ENCODE results near the gene PCSK7.

PCSK7 gene

GRCh38 chr11:117160826-117161225 is 71.0 kb downstream of the PCSK7 start:
- peaks cover 37 to 43% of the 10 kb centered on the region in 2 donors for H3K36me3 ChIP-seq (ENCODE audit: control insufficient read depth in 2 of 2, insufficient read depth in 2 of 2, low read length in 2 of 2)
- no peaks in the 10 kb centered on the region for H3K9me3 ChIP-seq (ENCODE audit: control insufficient read depth in 2 of 2, low read length in 2 of 2)
- H3K4me1 ChIP-seq (ENCODE audit: control insufficient read depth in 2 of 2, insufficient read depth in 2 of 2, low read length in 2 of 2), result no peaks in the 10 kb centered on the region
- H3K4me3 ChIP-seq (ENCODE audit: low read length in 2 of 2), result no peak overlapping the region
- no peak overlapping the region for H3K9ac ChIP-seq (ENCODE audit: low read depth in 1 of 2, low read length in 2 of 2)
- H3K27ac ChIP-seq (ENCODE audit: low read depth in 2 of 2, low read length in 2 of 2), result no peak overlapping the region
- H3K27me3 ChIP-seq (ENCODE audit: control insufficient read depth in 2 of 2, insufficient read depth in 2 of 2, low read length in 2 of 2), result no peaks in the 10 kb centered on the region

GRCh38 chr11:117159892-117160291 is 72.0 kb downstream of the PCSK7 start:
- no peaks in the 10 kb centered on the region for H3K9me3 ChIP-seq (ENCODE audit: control insufficient read depth in 2 of 2, low read length in 2 of 2)
- H3K4me1 ChIP-seq (ENCODE audit: control insufficient read depth in 2 of 2, insufficient read depth in 2 of 2, low read length in 2 of 2), result no peaks in the 10 kb centered on the region
- peaks cover 33 to 40% of the 10 kb centered on the region in 2 donors for H3K36me3 ChIP-seq (ENCODE audit: control insufficient read depth in 2 of 2, insufficient read depth in 2 of 2, low read length in 2 of 2)
- no peaks in the 10 kb centered on the region for H3K27me3 ChIP-seq (ENCODE audit: control insufficient read depth in 2 of 2, insufficient read depth in 2 of 2, low read length in 2 of 2)
- H3K4me3 ChIP-seq (ENCODE audit: low read length in 2 of 2), result no peak overlapping the region
- no peak overlapping the region for H3K27ac ChIP-seq (ENCODE audit: low read depth in 2 of 2, low read length in 2 of 2)
- H3K9ac ChIP-seq (ENCODE audit: low read depth in 1 of 2, low read length in 2 of 2), result no peak overlapping the region

GRCh38 chr11:117157507-117157906 is 74.4 kb downstream of the PCSK7 start:
- Histone ChIP-seq H3K9ac (ENCODE audit: low read depth in 1 of 2, low read length in 2 of 2) (no peak overlapping the region), H3K27ac (ENCODE audit: low read depth in 2 of 2, low read length in 2 of 2) (no peak overlapping the region), H3K4me1 (ENCODE audit: control insufficient read depth in 2 of 2, insufficient read depth in 2 of 2, low read length in 2 of 2) (no peaks in the 10 kb centered on the region), H3K9me3 (ENCODE audit: control insufficient read depth in 2 of 2, low read length in 2 of 2) (no peaks in the 10 kb centered on the region), H3K27me3 (ENCODE audit: control insufficient read depth in 2 of 2, insufficient read depth in 2 of 2, low read length in 2 of 2) (no peaks in the 10 kb centered on the region), H3K4me3 (ENCODE audit: low read length in 2 of 2) (no peak overlapping the region), H3K36me3 (ENCODE audit: control insufficient read depth in 2 of 2, insufficient read depth in 2 of 2, low read length in 2 of 2) (peaks cover 28 to 31% of the 10 kb centered on the region in 2 donors)

- Histone ChIP-seq H3K9me3 (ENCODE audit: control insufficient read depth in 2 of 2, low read length in 2 of 2) (no peaks in the 10 kb centered on the region), H3K27ac (ENCODE audit: low read depth in 2 of 2, low read length in 2 of 2) (no peak overlapping the region), H3K4me3 (ENCODE audit: low read length in 2 of 2) (no peak overlapping the region), H3K27me3 (ENCODE audit: control insufficient read depth in 2 of 2, insufficient read depth in 2 of 2, low read length in 2 of 2) (no peaks in the 10 kb centered on the region), H3K4me1 (ENCODE audit: control insufficient read depth in 2 of 2, insufficient read depth in 2 of 2, low read length in 2 of 2) (no peaks in the 10 kb centered on the region), H3K9ac (ENCODE audit: low read depth in 1 of 2, low read length in 2 of 2) (no peak overlapping the region), H3K36me3 (ENCODE audit: control insufficient read depth in 2 of 2, insufficient read depth in 2 of 2, low read length in 2 of 2) (peaks cover 11 to 17% of the 10 kb centered on the region in 2 donors)
Measured at GRCh38 chr11:117154468-117154867, 77.4 kb downstream of the PCSK7 start.

Data from mucosa of rectum (tissue), 2 donors.